Measurements from ENCODE around the gene FCRL3. TPM values are rescaled to one million over a fixed set of nuclear protein-coding genes. Genes with fewer than 3 reads are reported as not detected.

Gene FCRL3
- total RNA-seq, 1 donor: not detected

GRCh38 chr1:157659576-157660247 lies 40.9 kb downstream of the FCRL3 start:
- no peaks in the 10 kb centered on the region for H3K36me3 ChIP-seq (ENCODE audit: insufficient read depth, low read length)
- no peak overlapping the region for H3K27ac ChIP-seq (ENCODE audit: low read depth, low read length)
- H3K4me3 ChIP-seq (ENCODE audit: insufficient read depth, low read length): no peak overlapping the region
- H3K4me1 ChIP-seq (ENCODE audit: insufficient read depth, low read length): no peaks in the 10 kb centered on the region
- H2AFZ ChIP-seq (ENCODE audit: low read length): no peak overlapping the region
- H3K79me2 ChIP-seq (ENCODE audit: insufficient read depth, low read length): no peaks in the 10 kb centered on the region
- DNase-seq (ENCODE audit: insufficient read length, low spot score, missing footprints): no peak
- TF ChIP-seq, protein P1, sequence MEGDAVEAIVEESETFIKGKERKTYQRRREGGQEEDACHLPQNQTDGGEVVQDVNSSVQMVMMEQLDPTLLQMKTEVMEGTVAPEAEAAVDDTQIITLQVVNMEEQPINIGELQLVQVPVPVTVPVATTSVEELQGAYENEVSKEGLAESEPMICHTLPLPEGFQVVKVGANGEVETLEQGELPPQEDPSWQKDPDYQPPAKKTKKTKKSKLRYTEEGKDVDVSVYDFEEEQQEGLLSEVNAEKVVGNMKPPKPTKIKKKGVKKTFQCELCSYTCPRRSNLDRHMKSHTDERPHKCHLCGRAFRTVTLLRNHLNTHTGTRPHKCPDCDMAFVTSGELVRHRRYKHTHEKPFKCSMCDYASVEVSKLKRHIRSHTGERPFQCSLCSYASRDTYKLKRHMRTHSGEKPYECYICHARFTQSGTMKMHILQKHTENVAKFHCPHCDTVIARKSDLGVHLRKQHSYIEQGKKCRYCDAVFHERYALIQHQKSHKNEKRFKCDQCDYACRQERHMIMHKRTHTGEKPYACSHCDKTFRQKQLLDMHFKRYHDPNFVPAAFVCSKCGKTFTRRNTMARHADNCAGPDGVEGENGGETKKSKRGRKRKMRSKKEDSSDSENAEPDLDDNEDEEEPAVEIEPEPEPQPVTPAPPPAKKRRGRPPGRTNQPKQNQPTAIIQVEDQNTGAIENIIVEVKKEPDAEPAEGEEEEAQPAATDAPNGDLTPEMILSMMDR (IDR thresholded peaks at IDR 0.05; ENCODE audit: extremely low read depth, low read depth, low read length): no peak
- H4K20me1 ChIP-seq (ENCODE audit: insufficient read depth, low read length): no peaks in the 10 kb centered on the region
- H3K9me3 ChIP-seq (ENCODE audit: low read depth, low read length): no peaks in the 10 kb centered on the region
- H3K4me2 ChIP-seq (ENCODE audit: insufficient read depth, low read length): no peak overlapping the region
- no peaks in the 10 kb centered on the region for H3K27me3 ChIP-seq (ENCODE audit: insufficient read depth, low read length)

GRCh38 chr1:157658571-157658970 lies 42.0 kb downstream of the FCRL3 start:
- H3K27me3 ChIP-seq (ENCODE audit: insufficient read depth, low read length): no peaks in the 10 kb centered on the region
- DNase-seq (ENCODE audit: insufficient read length, low spot score, missing footprints): no peak
- no peaks in the 10 kb centered on the region for H3K4me1 ChIP-seq (ENCODE audit: insufficient read depth, low read length)
- TF ChIP-seq, protein P1 (IDR thresholded peaks at IDR 0.05; ENCODE audit: extremely low read depth, low read depth, low read length): no peak
- no peak overlapping the region for H3K4me2 ChIP-seq (ENCODE audit: insufficient read depth, low read length)
- H3K79me2 ChIP-seq (ENCODE audit: insufficient read depth, low read length): no peaks in the 10 kb centered on the region
- H3K36me3 ChIP-seq (ENCODE audit: insufficient read depth, low read length): no peaks in the 10 kb centered on the region
- H3K4me3 ChIP-seq (ENCODE audit: insufficient read depth, low read length): no peak overlapping the region
- H4K20me1 ChIP-seq (ENCODE audit: insufficient read depth, low read length): no peaks in the 10 kb centered on the region
- H3K9me3 ChIP-seq (ENCODE audit: low read depth, low read length): no peaks in the 10 kb centered on the region
- no peak overlapping the region for H3K27ac ChIP-seq (ENCODE audit: low read depth, low read length)
- no peak overlapping the region for H2AFZ ChIP-seq (ENCODE audit: low read length)

DNA sequence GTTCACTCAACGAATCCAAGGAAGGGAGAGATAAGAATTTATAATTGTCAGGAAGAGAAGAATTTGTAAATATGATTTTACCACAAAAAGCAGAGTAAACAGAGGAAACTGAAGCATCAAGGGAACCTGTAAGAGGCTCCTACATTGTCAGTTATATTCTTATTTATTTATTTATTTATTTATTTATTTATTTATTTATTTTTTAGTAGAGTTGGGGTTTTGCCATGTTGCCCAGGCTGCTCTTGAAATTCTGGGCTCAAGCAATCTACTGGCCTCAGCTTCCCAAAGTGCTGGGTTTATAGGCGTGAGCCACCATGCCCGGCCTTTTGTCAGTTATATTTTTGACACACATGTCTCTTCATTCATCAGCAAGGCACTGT lies 47.1 kb downstream of the FCRL3 start:
- no peak overlapping the region for H3K4me2 ChIP-seq (ENCODE audit: insufficient read depth, low read length)
- no peaks in the 10 kb centered on the region for H3K79me2 ChIP-seq (ENCODE audit: insufficient read depth, low read length)
- H3K36me3 ChIP-seq (ENCODE audit: insufficient read depth, low read length): no peaks in the 10 kb centered on the region
- H4K20me1 ChIP-seq (ENCODE audit: insufficient read depth, low read length): no peaks in the 10 kb centered on the region
- H3K4me3 ChIP-seq (ENCODE audit: insufficient read depth, low read length): no peak overlapping the region
- H3K9me3 ChIP-seq (ENCODE audit: low read depth, low read length): no peaks in the 10 kb centered on the region
- H3K27me3 ChIP-seq (ENCODE audit: insufficient read depth, low read length): no peaks in the 10 kb centered on the region
- H2AFZ ChIP-seq (ENCODE audit: low read length): no peak overlapping the region
- no peaks in the 10 kb centered on the region for H3K4me1 ChIP-seq (ENCODE audit: insufficient read depth, low read length)
- TF ChIP-seq, protein P1 (IDR thresholded peaks at IDR 0.05; ENCODE audit: extremely low read depth, low read depth, low read length): no peak
- H3K27ac ChIP-seq (ENCODE audit: low read depth, low read length): no peak overlapping the region
- DNase-seq (ENCODE audit: insufficient read length, low spot score, missing footprints): no peak

DNA sequence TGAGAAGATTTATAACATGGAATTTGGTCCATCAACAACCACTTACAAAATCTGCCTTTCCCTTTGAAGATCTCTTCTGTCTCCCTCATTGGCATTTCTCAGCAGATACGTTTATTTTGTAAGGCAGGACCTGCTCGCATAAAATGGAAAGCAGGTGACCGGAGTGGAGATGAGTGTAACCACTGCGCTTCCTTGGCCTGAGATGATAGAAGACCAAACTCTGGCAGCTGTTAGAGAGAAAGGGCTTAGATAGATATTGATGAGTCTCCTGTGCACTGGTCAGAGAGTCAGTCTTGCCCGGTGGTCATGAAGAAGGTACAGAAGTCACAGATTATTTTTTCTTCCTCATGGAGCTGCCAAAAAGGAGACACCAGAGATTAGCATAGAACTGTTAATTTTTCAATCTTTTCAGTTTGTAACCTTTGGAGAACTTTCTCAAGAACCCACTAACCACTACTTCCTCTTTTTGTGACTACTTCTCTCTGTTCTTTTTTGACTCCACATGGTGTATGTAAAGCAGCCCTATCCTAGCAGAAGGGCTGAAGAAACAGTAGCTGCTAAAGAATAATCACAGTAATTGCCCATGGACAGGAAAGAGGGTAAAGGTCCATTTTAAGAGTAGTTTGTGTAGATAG lies 47.6 kb downstream of the FCRL3 start:
- DNase-seq (ENCODE audit: insufficient read length, low spot score, missing footprints): no peak
- no peaks in the 10 kb centered on the region for H3K4me1 ChIP-seq (ENCODE audit: insufficient read depth, low read length)
- no peak overlapping the region for H3K27ac ChIP-seq (ENCODE audit: low read depth, low read length)
- H2AFZ ChIP-seq (ENCODE audit: low read length): no peak overlapping the region
- no peaks in the 10 kb centered on the region for H3K79me2 ChIP-seq (ENCODE audit: insufficient read depth, low read length)
- no peak overlapping the region for H3K4me2 ChIP-seq (ENCODE audit: insufficient read depth, low read length)
- no peaks in the 10 kb centered on the region for H4K20me1 ChIP-seq (ENCODE audit: insufficient read depth, low read length)
- H3K4me3 ChIP-seq (ENCODE audit: insufficient read depth, low read length): no peak overlapping the region
- no peaks in the 10 kb centered on the region for H3K9me3 ChIP-seq (ENCODE audit: low read depth, low read length)
- no peaks in the 10 kb centered on the region for H3K27me3 ChIP-seq (ENCODE audit: insufficient read depth, low read length)
- TF ChIP-seq, protein P1 (IDR thresholded peaks at IDR 0.05; ENCODE audit: extremely low read depth, low read depth, low read length): no peak
- H3K36me3 ChIP-seq (ENCODE audit: insufficient read depth, low read length): no peaks in the 10 kb centered on the region

All from osteoblast (primary cell).